K562 (cell line): ENCODE results near the gene AHNAK. TPM values are rescaled to one million over a fixed set of nuclear protein-coding genes. Genes with fewer than 3 reads are reported as not detected.

Experiments used
- BMI1 ChIP-seq: fragments of 150-350 bp; IDR thresholded peaks from 2 replicates; pipeline ENCODE4 v1.6.1; 2014; ENCODE audit warnings: low read length
- CREM ChIP-seq: IDR thresholded peaks from 2 replicates; pipeline ENCODE4 v1.6.1; 2014; ENCODE audit warnings: antibody characterized with exemption, low read depth
- EP400 ChIP-seq: fragments of 450-650 bp; IDR thresholded peaks from 2 replicates; pipeline ENCODE4 v1.6.1; 2017; ENCODE audit warnings: antibody characterized with exemption, mild to moderate bottlenecking, moderate library complexity
- HMG20A ChIP-seq: fragments of 450-650 bp; formaldehyde crosslinking; conservative IDR thresholded peaks from 2 replicates; pipeline ENCODE4 v1.4.0; 2020; ENCODE audit warnings: mild to moderate bottlenecking, mixed read lengths
- HSF4 ChIP-seq: fragments of 250-450 bp; sonication (Bioruptor Pico); IDR thresholded peaks from 2 replicates; pipeline ENCODE4 v2.1.2; 2022; ENCODE audit warnings: mild to moderate bottlenecking, moderate library complexity, borderline replicate concordance
- JUN ChIP-seq, 2 experiments: sonication (generic) in 1 of 2; formaldehyde crosslinking in 1 of 2; IDR thresholded peaks; 2 replicates each; pipeline versions ENCODE4 v1.6.1 to v1.8.0; 2012 to 2022; ENCODE audit warnings: borderline replicate concordance in 2 of 2, mild to moderate bottlenecking in 2 of 2, improper control_type of control experiment in 1 of 2, low read depth in 1 of 2, low read length in 1 of 2, missing genetic modification reagents in 1 of 2
- KLF10 ChIP-seq: fragments of 250-450 bp; sonication (Bioruptor Pico); IDR thresholded peaks from 2 replicates; pipeline ENCODE4 v1.6.1; 2021; ENCODE audit warnings: matching md5 sums
- LEF1 ChIP-seq: fragments of 450-650 bp; IDR thresholded peaks from 2 replicates; pipeline ENCODE4 v1.6.1; 2016; ENCODE audit warnings: mild to moderate bottlenecking
- MTF1 ChIP-seq: fragments of 250-450 bp; sonication (Bioruptor Pico); IDR thresholded peaks from 2 replicates; pipeline ENCODE4 v1.9.0; 2021; ENCODE audit warnings: moderate library complexity, mild to moderate bottlenecking, inconsistent platforms, borderline replicate concordance
- NCOR1 ChIP-seq: fragments of 450-650 bp; IDR thresholded peaks from 2 replicates; pipeline ENCODE4 v1.6.1; 2016; ENCODE audit warnings: mild to moderate bottlenecking, moderate library complexity
- POLR2AphosphoS5 ChIP-seq: IDR thresholded peaks from 2 replicates; pipeline ENCODE4 v1.6.1; 2011; ENCODE audit warnings: mild to moderate bottlenecking, low read depth, low read length, moderate library complexity; ENCODE audit not compliant: control insufficient read depth, insufficient read depth
- PTRF ChIP-seq: fragments of 450-650 bp; IDR thresholded peaks from 2 replicates; pipeline ENCODE4 v1.6.1; 2016; ENCODE audit warnings: mild to moderate bottlenecking, missing genetic modification characterization, missing compliant biosample characterization
- RAD51 ChIP-seq: fragments of 450-650 bp; IDR thresholded peaks from 2 replicates; pipeline ENCODE4 v1.7.1; 2016; ENCODE audit warnings: low read depth, mild to moderate bottlenecking, borderline replicate concordance
- SIN3B ChIP-seq: fragments of 450-650 bp; IDR thresholded peaks from 2 replicates; pipeline ENCODE4 v1.6.1; 2017; ENCODE audit warnings: low read depth, mild to moderate bottlenecking, moderate library complexity
- SRSF7 ChIP-seq: fragments of 200-400 bp; formaldehyde crosslinking; optimal IDR thresholded peaks from 2 replicates; pipeline ENCODE3; 2017; ENCODE audit warnings: mild to moderate bottlenecking, low read depth, low read length
- ZC3H8 ChIP-seq: fragments of 450-650 bp; IDR thresholded peaks from 2 replicates; pipeline ENCODE4 v1.6.1; 2017
- ZFP36 ChIP-seq: fragments of 150-350 bp; IDR thresholded peaks from 2 replicates; pipeline ENCODE4 v1.6.1; 2018; ENCODE audit warnings: low read length, low read depth; ENCODE audit not compliant: partially characterized antibody
- ZNF3 ChIP-seq: fragments of 250-450 bp; sonication (Bioruptor Pico); IDR thresholded peaks from 2 replicates; pipeline ENCODE4 v1.5.0; 2021; ENCODE audit warnings: mild to moderate bottlenecking, moderate library complexity
- ZNF311 ChIP-seq: fragments of 250-450 bp; sonication (Bioruptor Pico); IDR thresholded peaks from 2 replicates; pipeline ENCODE4 v1.4.0; 2020; ENCODE audit warnings: mild to moderate bottlenecking, moderate library complexity
- ZNF316 ChIP-seq: fragments of 450-650 bp; IDR thresholded peaks from 2 replicates; pipeline ENCODE4 v1.6.1; 2016
- polyA plus RNA-seq, 8 experiments: library from polyadenylated mRNA; depleted of rRNA in 4 of 8; stranded (reverse) in 5 of 8; unstranded in 3 of 8; fragments of >200 nt; fragmentation: Nextera tagmentation in 2 of 8; fragmentation: Illumina TruSeq in 1 of 8; extraction: Ambion mirVana in 2 of 8; extraction: Trizol in 1 of 8; gene quantifications; 2 replicates each; pipeline versions ENCODE4 v1.2.1 to v1.2.3, GENCODE V29; 2011 to 2014; ENCODE audit warnings: inconsistent platforms in 1 of 8, missing spikeins in 1 of 8
- total RNA-seq, 7 experiments: library from RNA; depleted of rRNA in 6 of 7; stranded (reverse); fragments of >200 nt in 6 of 7; fragmentation: Illumina TruSeq in 2 of 7; extraction: Trizol in 2 of 7; gene quantifications; 2 replicates each; pipeline versions ENCODE4 v1.2.1 to v1.2.3, GENCODE V29; 2011 to 2021; ENCODE audit warnings: low replicate concordance in 1 of 7
- TF ChIP-seq, protein P1 (sequence below), 2 experiments: IDR thresholded peaks; 2 replicates each; pipeline ENCODE4 v1.6.1; 2012; ENCODE audit warnings: improper control_type of control experiment in 2 of 2, low read depth in 2 of 2, low read length in 2 of 2, borderline replicate concordance in 1 of 2
- TF ChIP-seq, protein P2 (sequence below): fragments of 250-450 bp; sonication (Bioruptor Pico); IDR thresholded peaks from 2 replicates; pipeline ENCODE4 v1.4.0; 2020; ENCODE audit warnings: borderline replicate concordance
- TF ChIP-seq, protein P3 (sequence below): fragments of 450-650 bp; IDR thresholded peaks from 2 replicates; pipeline ENCODE4 v1.6.1; 2017; ENCODE audit warnings: antibody characterized with exemption

Gene AHNAK
- total and polyA plus RNA-seq, 9 of the 15 experiments (the other 6 are each of a cell fraction or from before 2014, with no cell fraction given) = 1.5 to 89.7 (median 45.0) TPM

DNA sequence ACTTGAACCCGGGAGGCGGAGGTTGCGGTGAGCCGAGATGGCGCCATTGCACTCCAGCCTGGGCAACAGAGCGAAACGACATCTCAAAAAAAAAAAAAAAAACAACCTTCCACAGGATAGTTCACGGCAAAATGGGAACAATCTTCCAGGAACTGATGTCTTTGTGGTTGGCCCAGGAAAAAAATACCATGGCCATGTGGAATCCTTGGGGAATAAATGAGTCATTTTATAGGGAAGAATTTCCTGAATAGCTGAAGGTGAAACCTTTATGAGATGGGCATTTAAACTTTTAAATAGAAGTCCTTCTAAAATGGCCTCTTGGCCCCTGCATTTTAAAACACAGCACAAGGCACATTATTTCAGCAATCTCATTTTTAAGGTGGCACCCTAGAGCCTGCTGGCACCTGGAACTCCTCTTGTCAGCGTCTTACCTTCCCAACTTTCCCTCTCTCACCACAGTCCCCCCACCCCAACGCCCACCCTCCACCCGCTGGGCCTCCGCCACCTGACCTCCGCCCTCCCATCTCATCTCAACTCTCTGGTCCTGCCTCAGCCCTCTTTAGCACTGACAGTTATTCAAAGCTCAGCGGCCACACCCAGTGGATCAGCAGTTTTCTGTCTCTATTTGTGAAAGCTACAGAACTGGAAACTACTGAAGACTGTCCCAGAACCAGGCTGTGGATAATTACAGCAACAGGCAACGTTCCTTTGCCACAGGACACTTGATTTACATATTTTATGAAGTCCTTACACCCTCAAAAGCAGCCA, 84.7 kb downstream of the AHNAK start (continued):
- TF ChIP-seq, protein P1, sequence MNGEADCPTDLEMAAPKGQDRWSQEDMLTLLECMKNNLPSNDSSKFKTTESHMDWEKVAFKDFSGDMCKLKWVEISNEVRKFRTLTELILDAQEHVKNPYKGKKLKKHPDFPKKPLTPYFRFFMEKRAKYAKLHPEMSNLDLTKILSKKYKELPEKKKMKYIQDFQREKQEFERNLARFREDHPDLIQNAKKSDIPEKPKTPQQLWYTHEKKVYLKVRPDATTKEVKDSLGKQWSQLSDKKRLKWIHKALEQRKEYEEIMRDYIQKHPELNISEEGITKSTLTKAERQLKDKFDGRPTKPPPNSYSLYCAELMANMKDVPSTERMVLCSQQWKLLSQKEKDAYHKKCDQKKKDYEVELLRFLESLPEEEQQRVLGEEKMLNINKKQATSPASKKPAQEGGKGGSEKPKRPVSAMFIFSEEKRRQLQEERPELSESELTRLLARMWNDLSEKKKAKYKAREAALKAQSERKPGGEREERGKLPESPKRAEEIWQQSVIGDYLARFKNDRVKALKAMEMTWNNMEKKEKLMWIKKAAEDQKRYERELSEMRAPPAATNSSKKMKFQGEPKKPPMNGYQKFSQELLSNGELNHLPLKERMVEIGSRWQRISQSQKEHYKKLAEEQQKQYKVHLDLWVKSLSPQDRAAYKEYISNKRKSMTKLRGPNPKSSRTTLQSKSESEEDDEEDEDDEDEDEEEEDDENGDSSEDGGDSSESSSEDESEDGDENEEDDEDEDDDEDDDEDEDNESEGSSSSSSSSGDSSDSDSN (IDR thresholded peaks at IDR 0.05; ENCODE audit: borderline replicate concordance in 1 of 2, low read depth in 2 of 2, low read length in 2 of 2) = no peak
- TF ChIP-seq RAD51 = peak; percentile 16; the same call in 1 of the 2 replicates
- TF ChIP-seq ZNF311 (CRISPR knock-in tag) = no peak
- 0 out of 2 replicates have a peak, but pooled peaks have one; percentile 6 for TF ChIP-seq JUN (IDR thresholded peaks at IDR 0.05; ENCODE audit: borderline replicate concordance, low read depth, low read length)
- no peak for TF ChIP-seq JUN (CRISPR knock-in tag; IDR thresholded peaks at IDR 0.05; ENCODE audit: borderline replicate concordance)
- TF ChIP-seq, protein P2, sequence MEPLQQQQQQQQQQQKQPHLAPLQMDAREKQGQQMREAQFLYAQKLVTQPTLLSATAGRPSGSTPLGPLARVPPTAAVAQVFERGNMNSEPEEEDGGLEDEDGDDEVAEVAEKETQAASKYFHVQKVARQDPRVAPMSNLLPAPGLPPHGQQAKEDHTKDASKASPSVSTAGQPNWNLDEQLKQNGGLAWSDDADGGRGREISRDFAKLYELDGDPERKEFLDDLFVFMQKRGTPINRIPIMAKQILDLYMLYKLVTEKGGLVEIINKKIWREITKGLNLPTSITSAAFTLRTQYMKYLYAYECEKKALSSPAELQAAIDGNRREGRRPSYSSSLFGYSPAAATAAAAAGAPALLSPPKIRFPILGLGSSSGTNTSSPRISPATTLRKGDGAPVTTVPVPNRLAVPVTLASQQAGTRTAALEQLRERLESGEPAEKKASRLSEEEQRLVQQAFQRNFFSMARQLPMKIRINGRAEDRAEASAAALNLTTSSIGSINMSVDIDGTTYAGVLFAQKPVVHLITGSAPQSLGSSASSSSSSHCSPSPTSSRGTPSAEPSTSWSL (CRISPR knock-in tag) = no peak
- no peak for TF ChIP-seq HSF4
- TF ChIP-seq NCOR1 = no peak
- TF ChIP-seq MTF1 (CRISPR knock-in tag) = no peak
- no peak for TF ChIP-seq KLF10 (CRISPR knock-in tag)
- TF ChIP-seq BMI1 = no peak
- no peak for TF ChIP-seq SRSF7
- TF ChIP-seq SIN3B = no peak
- no peak for TF ChIP-seq HMG20A (CRISPR knock-in tag)
- no peak for TF ChIP-seq CREM
- 0 out of 2 replicates have a peak, but pooled peaks have one; percentile 7 for TF ChIP-seq EP400
- TF ChIP-seq POLR2AphosphoS5 = 0 out of 2 replicates have a peak, but pooled peaks have one; percentile 25
- no peak for TF ChIP-seq ZC3H8
- TF ChIP-seq ZFP36 = peak; percentile 38
- TF ChIP-seq ZNF3 (CRISPR knock-in tag) = no peak
- TF ChIP-seq PTRF = peak; percentile 42; the same call in 1 of the 2 replicates
- peak; percentile 68; the same call in 1 of the 2 replicates for TF ChIP-seq ZNF316
- TF ChIP-seq, protein P3, sequence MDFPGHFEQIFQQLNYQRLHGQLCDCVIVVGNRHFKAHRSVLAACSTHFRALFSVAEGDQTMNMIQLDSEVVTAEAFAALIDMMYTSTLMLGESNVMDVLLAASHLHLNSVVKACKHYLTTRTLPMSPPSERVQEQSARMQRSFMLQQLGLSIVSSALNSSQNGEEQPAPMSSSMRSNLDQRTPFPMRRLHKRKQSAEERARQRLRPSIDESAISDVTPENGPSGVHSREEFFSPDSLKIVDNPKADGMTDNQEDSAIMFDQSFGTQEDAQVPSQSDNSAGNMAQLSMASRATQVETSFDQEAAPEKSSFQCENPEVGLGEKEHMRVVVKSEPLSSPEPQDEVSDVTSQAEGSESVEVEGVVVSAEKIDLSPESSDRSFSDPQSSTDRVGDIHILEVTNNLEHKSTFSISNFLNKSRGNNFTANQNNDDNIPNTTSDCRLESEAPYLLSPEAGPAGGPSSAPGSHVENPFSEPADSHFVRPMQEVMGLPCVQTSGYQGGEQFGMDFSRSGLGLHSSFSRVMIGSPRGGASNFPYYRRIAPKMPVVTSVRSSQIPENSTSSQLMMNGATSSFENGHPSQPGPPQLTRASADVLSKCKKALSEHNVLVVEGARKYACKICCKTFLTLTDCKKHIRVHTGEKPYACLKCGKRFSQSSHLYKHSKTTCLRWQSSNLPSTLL = no peak
- TF ChIP-seq LEF1 = peak; percentile 74; the same call in 1 of the 2 replicates
